SHP77 treated with DMSO at 0.1 percent for 48 hours (cell line): ENCODE measurements around the gene LAMTOR1.

ENCODE experiments used
- DNase-seq: peaks from one replicate; lab custom pipeline; 2025; lab: John Stamatoyannopoulos, UW

Gene LAMTOR1

GRCh38 chr11:72119198-72119597 lies 16.1 kb upstream of the LAMTOR1 start:
- no peak for DNase-seq

- DNase-seq, result no peak
Observed at GRCh38 chr11:72116019-72116755, 13.1 kb upstream of the LAMTOR1 start.

- DNase-seq, result no peak
Observed at GRCh38 chr11:72114570-72114969, 11.5 kb upstream of the LAMTOR1 start.

GRCh38 chr11:72112978-72113808 lies 10.1 kb upstream of the LAMTOR1 start:
- DNase-seq, result no peak

- peak; percentile 99 for DNase-seq
Observed at GRCh38 chr11:72112143-72112977, 9.3 kb upstream of the LAMTOR1 start, which contains the start of gene ANAPC15. Gene ANAPC15 (minus strand): TSS chr11:72112695. CDS start chr11:72111276, 1,419 bp downstream.

- DNase-seq, result no peak
Observed at GRCh38 chr11:72111300-72112142, 8.4 kb upstream of the LAMTOR1 start.

- DNase-seq, result no peak
Observed at GRCh38 chr11:72105888-72106287, 2.8 kb upstream of the LAMTOR1 start, which contains the start of gene TOMT. Gene TOMT (plus strand): TSS chr11:72105924. CDS start chr11:72105952, 28 bp downstream.

DNA sequence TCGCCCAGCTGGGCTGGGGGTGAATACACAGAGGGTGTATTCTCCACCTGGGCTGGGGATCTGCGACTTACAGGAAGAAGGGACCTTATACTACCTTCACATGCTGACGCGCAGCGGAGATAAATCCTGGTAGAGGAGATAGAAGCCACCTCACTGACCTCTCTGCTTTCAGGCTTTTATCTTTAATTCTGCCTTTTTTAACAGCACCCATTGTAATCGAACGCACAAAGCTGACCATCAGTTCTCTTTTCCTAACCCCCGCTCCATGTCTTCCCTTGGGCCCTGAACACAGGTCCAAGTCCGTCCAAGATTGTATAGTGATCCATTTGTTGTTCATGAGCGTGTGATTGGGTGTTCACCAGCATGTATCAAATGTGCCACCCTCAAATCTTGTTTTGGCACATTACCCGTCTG lies 664 bp upstream of the LAMTOR1 start:
- no peak for DNase-seq

- DNase-seq, result no peak
Observed at GRCh38 chr11:72102631-72102945, 509 bp downstream of the LAMTOR1 start.

DNA sequence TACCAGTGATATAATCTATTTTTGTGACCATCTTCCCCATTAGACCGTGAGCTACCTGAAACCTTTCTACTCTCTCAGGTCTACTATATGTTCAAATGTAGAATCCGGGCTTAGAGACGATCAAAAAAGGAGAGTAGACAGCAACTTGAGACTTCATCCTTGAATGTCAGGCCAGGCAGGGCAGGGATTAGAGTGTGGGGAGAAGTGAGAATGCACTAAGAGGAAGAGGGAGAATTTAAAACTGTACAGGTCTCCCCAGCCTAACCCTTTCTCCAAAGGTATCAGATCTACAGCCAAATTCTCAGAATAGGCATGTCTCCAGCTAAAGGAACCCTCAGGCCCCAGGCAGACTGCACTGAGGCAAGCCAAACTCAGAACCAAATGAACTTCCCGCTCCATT lies 935 bp downstream of the LAMTOR1 start:
- no peak for DNase-seq

- DNase-seq, result no peak
Observed at GRCh38 chr11:72100462-72100861, 2.6 kb downstream of the LAMTOR1 start.

- DNase-seq, result no peak
Observed at GRCh38 chr11:72100009-72100408, 3.1 kb downstream of the LAMTOR1 start.

DNA sequence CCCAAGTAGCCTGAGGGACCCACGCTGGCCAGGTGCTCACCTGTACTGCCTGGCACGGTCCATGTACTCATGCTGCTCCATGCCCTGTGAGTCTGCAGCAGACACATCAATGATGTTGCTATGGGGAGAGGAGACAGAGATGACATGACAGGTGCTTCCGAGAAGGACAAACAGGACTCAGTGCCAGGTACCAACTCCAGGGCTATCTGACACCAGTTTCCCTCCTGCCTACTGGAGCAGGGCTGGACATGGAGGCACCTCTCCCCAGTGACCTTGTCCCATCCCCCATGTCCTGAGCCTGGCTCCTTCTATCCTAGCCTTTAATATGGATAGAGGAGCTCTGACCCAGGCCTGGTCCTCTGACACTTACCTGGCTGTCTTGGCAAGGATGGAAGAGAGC lies 4.4 kb downstream of the LAMTOR1 start:
- DNase-seq, result no peak

- DNase-seq, result no peak
Observed at GRCh38 chr11:72091292-72091691, 11.8 kb downstream of the LAMTOR1 start.

DNA sequence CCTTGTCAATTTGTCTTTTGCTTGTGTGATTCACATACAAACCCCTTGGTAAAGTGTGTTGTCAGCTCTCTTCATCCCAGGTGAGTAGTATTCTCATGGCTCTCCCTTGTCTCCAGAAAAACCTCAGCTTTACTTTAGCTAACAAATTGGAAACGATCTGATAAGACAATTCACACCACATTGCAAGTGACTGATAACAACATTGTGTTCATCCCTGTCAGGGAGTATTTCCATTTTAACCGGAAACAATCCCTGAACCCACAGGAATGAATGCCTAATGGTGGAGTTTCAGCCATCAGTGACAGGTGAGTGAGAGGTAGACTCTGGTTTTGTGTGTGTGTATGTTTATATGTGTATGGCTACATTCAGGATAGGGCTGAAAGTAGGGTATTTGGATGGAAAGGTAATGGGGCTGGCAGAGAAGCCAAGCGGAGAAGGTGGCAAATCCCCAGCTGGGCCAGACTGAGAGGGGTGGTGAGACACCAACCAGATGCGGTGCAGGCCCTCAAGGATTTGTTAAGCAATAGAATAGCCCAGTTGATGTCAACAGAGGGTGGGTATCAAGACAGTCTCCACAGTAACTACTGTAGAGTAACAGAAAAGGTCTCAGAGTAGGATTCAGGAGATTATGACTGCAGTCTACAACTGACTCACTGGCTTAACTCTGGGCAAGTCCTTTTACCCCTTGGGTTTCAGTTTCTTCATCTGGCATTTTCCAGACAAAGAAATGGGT lies 14.9 kb downstream of the LAMTOR1 start:
- DNase-seq, result no peak

DNA sequence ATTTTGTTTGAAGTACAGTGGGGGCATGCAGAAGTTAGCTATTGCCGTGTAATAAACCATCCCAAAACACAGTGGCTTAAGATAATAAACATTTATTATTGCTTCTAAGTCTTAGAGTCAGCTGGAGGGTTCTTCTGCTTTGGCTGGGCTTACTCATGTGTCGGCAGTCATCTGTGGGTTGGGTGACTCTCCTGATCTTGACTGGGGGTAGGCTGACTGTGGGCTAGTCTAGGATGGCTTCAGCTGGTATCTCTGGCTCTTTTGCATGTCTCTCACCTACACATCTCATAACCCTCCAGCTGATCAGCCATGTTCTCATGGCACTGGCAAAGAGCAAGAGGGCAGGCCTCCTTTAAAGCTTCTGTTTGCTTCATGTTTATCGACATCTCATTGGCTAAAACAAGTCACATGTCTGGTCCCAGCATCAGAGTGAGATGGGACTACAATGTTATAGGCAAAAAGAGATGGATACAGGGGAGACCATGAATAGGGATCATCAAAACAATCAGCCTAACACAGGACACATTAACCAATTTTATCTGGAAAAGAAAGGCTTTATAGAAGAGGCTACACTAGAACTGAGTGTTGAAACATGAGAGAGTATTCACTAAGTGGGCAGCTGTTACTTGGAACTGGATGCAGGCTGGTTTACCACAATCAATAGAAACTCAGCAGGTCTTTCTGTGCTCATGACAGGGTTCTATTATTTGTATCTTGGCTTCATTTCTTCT lies 17.3 kb downstream of the LAMTOR1 start:
- no peak for DNase-seq

DNA sequence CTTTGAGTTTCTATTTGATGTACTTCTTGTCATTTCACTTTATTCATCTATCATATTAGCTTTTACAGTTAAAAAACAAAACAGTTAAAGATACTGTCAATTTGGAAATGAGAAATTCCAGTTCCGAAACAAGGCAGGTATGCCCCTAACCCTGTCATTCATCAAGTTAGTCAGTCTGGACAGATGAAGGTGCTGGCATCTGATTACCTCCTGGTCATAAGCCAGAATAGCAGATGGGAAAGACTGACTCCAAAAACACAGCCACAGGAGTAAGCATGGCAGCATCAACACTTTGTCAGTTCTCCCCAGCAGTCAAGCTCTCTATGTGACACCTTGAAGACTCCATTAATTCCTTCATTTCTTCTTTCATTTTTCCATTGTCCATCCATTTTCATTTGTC lies 18.1 kb downstream of the LAMTOR1 start:
- no peak for DNase-seq

DNA sequence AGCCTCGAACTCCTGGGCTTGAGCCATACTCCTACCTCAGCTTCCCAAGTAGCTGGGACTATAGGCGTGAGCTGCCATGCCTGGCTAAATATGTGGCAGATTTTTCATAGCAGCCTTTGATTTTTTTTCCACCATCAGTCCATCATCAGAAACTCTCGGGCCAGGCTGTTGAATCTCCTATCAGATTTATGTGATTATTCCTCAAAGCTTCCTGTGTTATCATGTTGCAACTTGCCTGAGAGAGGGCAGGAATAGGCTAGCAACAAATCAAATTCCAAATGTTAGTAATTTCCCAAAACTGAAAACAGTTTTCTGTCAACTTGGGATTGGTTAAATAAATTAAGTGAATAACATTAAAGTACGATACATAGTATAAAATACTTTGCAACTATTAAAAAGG lies 19.0 kb downstream of the LAMTOR1 start:
- DNase-seq, result no peak

DNA sequence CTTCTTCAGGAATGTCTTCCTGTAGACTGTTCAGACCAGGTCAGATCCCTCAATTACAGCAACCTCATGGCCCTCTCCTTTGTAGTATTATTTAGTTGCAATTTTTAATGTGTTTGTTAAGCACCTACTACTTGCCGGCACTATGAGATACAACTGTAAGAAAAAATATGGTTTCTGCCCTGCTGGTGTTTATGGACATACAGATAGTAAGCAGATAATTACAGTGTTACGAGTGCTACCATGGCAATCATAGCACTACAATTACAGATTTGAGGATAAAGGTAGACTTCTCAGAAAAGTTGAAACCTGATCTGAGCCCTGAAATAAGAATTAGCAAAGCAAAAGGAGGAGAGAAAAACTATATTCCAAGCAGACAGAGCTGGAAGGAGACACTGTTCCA lies 19.7 kb downstream of the LAMTOR1 start:
- no peak for DNase-seq

DNA sequence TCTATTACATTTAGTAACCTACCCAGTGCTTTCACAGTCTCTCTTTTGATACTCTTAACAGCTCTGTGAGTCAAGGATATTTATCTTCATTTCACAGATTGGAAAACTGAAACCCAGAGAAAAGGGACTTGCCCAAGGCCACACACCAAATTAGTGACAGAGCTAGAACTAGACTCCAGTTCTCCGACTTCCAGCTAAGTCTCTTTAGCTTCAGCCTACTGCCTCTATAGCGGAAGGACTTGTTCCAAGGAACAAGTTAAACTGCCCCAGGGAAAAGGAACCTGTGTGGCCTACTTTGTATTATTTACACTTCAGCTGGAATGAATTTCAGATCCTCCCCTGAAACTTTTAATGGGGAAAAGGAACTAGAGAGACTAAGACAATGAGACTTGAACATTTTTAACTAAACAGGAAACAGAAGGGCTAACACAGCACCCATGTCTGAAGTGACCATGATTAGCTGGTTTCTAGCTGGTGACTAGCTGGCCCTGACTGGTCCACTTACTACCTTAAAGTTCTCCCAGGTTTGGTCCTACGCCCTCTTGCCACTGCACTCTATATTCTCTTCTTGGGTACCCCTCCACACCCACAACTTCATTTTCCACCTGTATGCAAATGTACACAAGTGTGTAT lies 21.2 kb downstream of the LAMTOR1 start:
- no peak for DNase-seq
